Inflammatory macrophage (primary cell): ENCODE results near the gene TESMIN.
A peak's percentile ranks its signal among the peaks of the same experiment; 100 is the strongest.

Experiments used
- DNase-seq, 2 donors: peaks; one replicate each; pipeline ENCODE4 v3.0.0-alpha.2; 2020 to 2022

Gene TESMIN

GRCh38 chr11:68682531-68682961 is 68.8 kb downstream of the TESMIN start:
- peak; percentile 63 to 88 for DNase-seq

- DNase-seq = no peak
Measured at GRCh38 chr11:68680541-68681231, 70.6 kb downstream of the TESMIN start.

DNA sequence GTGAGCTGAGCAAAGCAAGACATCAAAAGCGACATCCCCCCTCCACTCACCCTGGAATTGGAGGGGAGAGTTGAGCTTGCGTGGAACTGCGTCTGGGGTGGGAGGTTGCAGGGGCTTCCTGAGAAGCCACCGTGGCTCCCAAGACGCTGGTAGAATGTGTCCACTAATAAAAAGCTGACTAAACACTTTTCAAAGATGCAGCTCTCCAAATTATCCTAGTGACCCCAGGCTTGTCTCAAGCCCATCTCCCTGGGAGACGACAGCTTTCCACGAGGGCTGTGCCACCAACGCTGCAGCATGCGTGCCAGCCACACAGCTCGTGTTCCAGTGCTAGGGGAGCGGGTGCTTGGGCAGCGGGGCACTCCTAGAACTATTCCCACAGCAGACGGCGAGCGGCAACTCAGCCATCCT is 73.3 kb downstream of the TESMIN start:
- DNase-seq = no peak

GRCh38 chr11:68677432-68677831 is 73.9 kb downstream of the TESMIN start:
- DNase-seq = peak; percentile 15 to 59

GRCh38 chr11:68674461-68674860 is 76.9 kb downstream of the TESMIN start:
- DNase-seq = no peak

DNA sequence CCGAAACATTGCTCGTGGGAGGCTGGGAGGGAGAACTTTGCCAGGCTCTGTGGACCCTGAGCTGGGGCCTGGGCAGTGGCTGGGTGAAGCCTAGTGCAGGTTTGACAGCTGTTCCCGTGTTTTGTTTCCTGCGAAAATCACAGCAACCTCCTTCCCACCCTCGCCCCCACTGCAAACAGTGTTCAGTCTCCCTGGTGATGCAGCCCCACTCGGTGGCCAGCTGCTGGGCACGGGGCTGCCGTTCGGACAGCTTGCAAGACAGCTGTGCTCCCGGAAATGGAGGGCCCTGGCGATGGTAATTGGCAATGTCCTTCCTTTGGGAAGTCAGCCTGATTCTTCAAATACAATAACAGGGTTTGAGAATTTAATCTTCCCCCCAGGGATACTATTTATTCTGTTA is 77.3 kb downstream of the TESMIN start:
- DNase-seq = no peak

DNA sequence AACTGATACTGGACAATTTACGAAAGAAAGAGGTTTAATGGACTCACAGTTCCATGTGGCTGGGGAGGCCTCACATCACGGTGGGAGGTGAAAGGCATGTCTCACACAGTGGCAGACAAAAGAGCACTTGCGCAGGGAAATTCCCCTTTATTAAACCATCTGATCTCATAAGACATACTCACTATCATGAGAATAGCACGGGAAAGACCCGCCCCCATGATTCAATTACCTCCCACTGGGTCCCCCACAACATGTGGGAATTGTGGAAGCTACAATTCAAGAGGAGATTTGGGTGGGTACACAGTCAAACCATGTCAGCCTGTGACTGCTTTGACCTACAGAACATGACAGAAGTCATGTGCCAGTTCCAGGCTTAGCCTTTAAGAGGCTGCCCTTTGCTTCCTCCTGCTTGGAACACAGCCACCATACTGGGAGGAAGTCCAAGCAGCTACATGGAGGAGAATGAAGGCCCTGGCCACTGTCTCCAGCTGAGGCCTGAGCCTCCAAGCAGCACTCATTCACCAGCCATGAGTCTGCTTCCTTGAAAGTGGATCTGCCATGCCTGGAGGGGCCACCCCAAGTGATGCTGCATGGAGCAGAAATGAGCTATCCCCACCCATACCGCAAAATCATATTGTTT is 77.9 kb downstream of the TESMIN start:
- peak; percentile 3 to 38 for DNase-seq

DNA sequence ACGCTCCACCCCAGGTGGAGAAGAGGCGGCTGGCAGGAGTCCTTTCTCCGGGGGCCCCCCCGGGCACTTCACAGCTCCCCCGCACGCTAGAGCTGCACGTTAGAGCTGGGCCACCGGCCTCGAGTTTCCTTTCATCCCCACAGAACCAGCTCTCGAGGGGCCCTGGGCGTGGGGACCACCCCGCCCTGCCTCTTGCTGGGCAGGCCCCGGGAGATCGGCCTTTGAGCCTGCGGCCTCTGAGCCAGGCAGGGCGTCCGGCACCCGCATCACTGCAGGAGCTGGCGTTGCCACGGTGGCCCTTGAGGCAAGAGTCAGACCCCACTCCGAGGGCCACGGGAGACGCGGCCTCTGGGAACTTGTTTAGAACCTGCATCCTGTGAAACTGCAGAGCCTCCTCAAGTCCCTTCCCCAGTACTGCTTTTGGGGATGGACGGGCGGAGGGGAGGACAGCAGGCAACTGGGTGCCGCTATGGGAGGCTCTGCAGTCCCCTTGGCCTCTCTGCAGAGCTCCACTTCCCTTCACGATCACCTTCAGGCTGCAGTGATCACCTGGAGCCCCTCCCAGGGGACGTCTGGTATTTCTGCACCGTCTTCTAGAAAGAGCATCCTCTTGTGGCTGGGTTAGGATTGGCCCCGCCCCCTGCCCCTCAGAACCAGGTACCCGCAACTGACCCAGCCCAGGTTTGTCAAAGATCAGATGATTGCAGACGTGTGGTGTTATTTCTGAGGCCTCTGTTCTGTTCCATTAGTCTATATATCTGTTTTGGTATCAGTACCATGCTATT is 80.9 kb downstream of the TESMIN start:
- DNase-seq = no peak

DNA sequence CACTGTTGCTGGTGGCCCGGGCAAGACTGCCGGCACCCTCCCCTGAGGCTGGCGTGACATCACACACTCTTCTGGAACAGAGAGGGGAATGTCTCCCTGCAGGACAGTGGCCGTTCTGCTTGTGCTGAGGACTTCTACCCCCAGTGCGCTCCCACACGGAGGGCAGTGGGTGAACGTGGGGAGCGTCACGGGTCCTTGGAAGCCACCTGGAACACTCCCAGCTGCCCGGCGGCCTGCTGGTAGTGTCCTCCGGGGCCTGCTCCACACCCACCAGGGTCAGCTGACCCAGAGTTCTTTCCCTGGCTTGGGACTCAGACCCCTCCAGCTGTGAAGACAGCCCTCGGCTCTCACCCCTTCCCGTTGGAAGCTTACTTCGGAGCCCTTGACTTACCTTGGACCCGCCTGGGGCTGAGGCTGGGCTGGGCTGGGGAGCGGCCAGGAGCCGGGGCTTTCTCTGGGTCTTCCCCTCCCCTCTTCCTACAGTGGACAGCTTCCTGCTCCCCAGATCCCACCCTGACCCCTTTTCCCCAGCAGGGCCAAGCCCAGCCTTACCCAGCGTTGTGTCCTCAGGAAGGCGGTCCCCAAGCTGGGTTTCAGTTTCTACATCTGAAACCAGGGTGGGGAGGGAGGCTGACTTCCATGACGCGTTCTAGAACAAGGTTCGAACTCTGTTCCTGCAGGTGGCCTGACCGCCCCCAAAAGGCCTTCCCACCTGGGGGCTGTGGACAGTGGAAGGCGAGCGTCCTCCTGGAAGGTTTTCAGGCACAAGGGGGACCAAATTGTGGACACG is 81.8 kb downstream of the TESMIN start:
- DNase-seq = no peak

GRCh38 chr11:68667511-68668500 is 83.5 kb downstream of the TESMIN start:
- DNase-seq = no peak

DNA sequence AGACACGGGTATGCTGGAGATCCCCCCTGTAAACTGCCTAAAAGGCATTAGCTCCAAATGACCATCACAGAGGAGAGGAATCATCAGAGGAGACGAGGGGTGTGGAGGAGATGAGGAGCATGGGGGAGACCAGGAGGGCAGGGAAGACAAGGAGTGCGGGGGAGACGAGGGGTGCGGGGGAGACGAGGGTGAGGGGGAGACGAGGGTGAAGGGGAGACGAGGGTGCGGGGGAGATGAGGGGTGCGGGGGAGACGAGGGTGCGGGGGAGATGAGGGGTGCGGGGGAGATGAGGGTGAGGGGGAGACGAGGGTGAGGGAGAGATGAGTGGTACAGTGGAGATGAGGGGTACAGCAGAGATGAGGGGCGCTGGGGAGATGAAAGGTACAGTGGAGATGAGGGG is 84.5 kb downstream of the TESMIN start:
- DNase-seq = no peak

- DNase-seq = no peak
Measured at GRCh38 chr11:68665436-68665835, 85.9 kb downstream of the TESMIN start.

GRCh38 chr11:68664906-68665305 is 86.4 kb downstream of the TESMIN start:
- no peak for DNase-seq

- no peak for DNase-seq
Measured at GRCh38 chr11:68664141-68664540, 87.2 kb downstream of the TESMIN start.

GRCh38 chr11:68663482-68664010 is 87.8 kb downstream of the TESMIN start:
- DNase-seq = no peak

GRCh38 chr11:68661697-68662603 is 89.4 kb downstream of the TESMIN start:
- no peak for DNase-seq

DNA sequence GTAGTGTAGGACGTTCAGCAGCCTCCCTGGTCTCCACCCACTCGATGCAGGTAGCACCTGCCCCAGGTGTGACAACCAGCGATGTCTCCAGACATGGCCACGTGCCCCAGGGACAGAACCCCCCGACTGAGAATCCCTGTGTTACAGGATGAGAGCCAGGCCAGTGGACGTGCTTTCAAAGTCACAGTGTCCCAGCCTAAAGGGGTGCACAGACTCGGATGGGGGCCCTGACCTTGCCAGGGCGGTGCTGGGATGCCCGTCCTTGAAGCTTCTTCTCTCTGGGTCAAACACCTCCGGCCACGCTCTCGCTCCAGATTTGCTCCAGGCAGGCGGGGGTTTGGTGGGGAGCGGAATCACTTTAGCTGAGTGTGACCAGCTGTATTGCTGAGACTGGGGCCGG is 90.3 kb downstream of the TESMIN start:
- DNase-seq = no peak

GRCh38 chr11:68660066-68660810 is 91.1 kb downstream of the TESMIN start:
- no peak for DNase-seq

- DNase-seq = no peak
Measured at GRCh38 chr11:68659158-68659921, 92.0 kb downstream of the TESMIN start.
